GM10248 (cell line): ENCODE results near the gene SNX30.

Experiments
- CTCF ChIA-PET: fragments of 300-600 bp; sonication (Branson Sonifier 250); formaldehyde crosslinking; extraction: SDS; loops from one replicate; lab custom pipeline; 2021; ENCODE audit warnings: antibody characterized with exemption; lab: Yijun Ruan, JAX
- POLR2A ChIA-PET: fragments of 350-650 bp; sonication (Branson Sonifier 250); formaldehyde crosslinking; extraction: SDS; loops from one replicate; lab custom pipeline; 2020; ENCODE audit warnings: antibody characterized with exemption; lab: Yijun Ruan, JAX
- DNase-seq: peaks from one replicate; pipeline ENCODE4 v3.0.0; 2012; ENCODE audit errors: extremely low spot score
- TF ChIP-seq, protein P1 (sequence below): IDR thresholded peaks from 2 replicates; pipeline ENCODE4 v1.5.1; 2012; ENCODE audit warnings: mild to moderate bottlenecking, low read depth; ENCODE audit errors: extremely low read depth, missing control alignments, control extremely low read depth

SNX30 gene

GRCh38 chr9:112823257-112823656 lies 72.7 kb downstream of the SNX30 start:
- TF ChIP-seq, protein P1, sequence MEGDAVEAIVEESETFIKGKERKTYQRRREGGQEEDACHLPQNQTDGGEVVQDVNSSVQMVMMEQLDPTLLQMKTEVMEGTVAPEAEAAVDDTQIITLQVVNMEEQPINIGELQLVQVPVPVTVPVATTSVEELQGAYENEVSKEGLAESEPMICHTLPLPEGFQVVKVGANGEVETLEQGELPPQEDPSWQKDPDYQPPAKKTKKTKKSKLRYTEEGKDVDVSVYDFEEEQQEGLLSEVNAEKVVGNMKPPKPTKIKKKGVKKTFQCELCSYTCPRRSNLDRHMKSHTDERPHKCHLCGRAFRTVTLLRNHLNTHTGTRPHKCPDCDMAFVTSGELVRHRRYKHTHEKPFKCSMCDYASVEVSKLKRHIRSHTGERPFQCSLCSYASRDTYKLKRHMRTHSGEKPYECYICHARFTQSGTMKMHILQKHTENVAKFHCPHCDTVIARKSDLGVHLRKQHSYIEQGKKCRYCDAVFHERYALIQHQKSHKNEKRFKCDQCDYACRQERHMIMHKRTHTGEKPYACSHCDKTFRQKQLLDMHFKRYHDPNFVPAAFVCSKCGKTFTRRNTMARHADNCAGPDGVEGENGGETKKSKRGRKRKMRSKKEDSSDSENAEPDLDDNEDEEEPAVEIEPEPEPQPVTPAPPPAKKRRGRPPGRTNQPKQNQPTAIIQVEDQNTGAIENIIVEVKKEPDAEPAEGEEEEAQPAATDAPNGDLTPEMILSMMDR, result no peak
- POLR2A ChIA-PET, result no interaction called here
- CTCF ChIA-PET, result interaction anchor here (1.1 to 1.8 kb wide), 3 partner anchors 10 to 18 kb away, joined by 3 to 7 read pairs (median 3); no protein-coding TSS in a partner anchor
- DNase-seq, result no peak

GRCh38 chr9:112831281-112831851 lies 80.8 kb downstream of the SNX30 start:
- ChIA-PET POLR2A (no interaction called here), CTCF (interaction anchor here (1.1 to 2.8 kb wide), 3 partner anchors 11 to 72 kb away, joined by 4 to 9 read pairs (median 8); no protein-coding TSS in a partner anchor)
- TF ChIP-seq, protein P1, result no peak
- no peak for DNase-seq

- POLR2A ChIA-PET, result no interaction called here
- CTCF ChIA-PET, result interaction anchor here (0.6 to 2.8 kb wide), 4 partner anchors 12 to 103 kb away, joined by 3 to 9 read pairs (median 6); no protein-coding TSS in a partner anchor
- DNase-seq, result no peak
- TF ChIP-seq, protein P1, result no peak
Observed at GRCh38 chr9:112831969-112832368, 81.4 kb downstream of the SNX30 start.

DNA sequence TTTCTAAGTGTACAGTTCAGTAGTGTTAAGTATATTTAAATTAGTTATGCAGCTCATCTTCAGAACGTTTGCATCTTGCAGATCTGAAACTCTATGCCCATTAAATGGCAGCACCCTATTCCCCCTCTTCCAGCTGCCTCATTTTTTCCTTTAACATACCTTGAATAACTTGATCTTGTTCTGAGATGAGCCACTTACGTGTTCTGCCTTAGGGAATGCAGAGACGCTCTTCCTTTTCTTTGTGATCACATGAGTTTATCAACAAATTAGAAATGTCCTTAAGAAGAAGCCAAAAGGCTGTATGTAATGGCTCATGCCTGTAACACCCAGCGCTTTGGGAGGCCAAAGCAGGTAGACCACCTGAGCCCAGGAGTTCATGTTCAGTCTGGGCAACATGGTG lies 82.5 kb downstream of the SNX30 start:
- CTCF ChIA-PET, result interaction anchor here (0.7 kb wide), 1 partner anchor 10 kb away, joined by 3 read pairs; no protein-coding TSS in a partner anchor

GRCh38 chr9:112836394-112836793 lies 85.8 kb downstream of the SNX30 start:
- no peak for DNase-seq
- CTCF ChIA-PET, result interaction anchor here (0.7 to 2.6 kb wide), 5 partner anchors 9 to 68 kb away, joined by 3 to 9 read pairs (median 7); no protein-coding TSS in a partner anchor
- POLR2A ChIA-PET, result no interaction called here
- TF ChIP-seq, protein P1, result no peak

More for the DNA sequence above, 82.5 kb downstream of the SNX30 start:
- POLR2A ChIA-PET, result no interaction called here
- TF ChIP-seq, protein P1, result no peak
- no peak for DNase-seq

DNA sequence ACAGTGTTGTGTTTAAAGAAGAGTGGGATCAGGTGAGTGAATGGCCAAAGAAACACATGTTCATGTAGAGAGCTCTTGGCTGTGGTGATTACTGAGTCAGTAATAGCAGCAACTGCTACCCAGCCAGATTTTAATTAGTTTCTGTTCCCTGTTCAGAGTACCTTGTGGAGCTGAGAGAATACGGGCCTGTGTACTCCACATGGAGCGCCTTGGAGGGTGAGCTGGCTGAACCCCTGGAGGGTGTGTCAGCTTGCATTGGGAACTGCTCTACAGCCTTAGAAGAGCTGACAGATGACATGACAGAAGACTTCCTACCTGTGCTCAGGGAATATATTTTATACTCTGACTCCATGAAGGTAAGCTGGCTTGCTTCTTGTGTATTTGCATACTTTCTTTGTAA lies 87.8 kb downstream of the SNX30 start:
- CTCF ChIA-PET, result interaction anchor here (0.9 to 2.6 kb wide), 4 partner anchors 11 to 66 kb away, joined by 3 to 12 read pairs (median 4); no protein-coding TSS in a partner anchor
- TF ChIP-seq, protein P1, result no peak
- POLR2A ChIA-PET, result no interaction called here
- DNase-seq, result no peak
